ENCODE data around the gene AGK.

The AGK gene

DNA sequence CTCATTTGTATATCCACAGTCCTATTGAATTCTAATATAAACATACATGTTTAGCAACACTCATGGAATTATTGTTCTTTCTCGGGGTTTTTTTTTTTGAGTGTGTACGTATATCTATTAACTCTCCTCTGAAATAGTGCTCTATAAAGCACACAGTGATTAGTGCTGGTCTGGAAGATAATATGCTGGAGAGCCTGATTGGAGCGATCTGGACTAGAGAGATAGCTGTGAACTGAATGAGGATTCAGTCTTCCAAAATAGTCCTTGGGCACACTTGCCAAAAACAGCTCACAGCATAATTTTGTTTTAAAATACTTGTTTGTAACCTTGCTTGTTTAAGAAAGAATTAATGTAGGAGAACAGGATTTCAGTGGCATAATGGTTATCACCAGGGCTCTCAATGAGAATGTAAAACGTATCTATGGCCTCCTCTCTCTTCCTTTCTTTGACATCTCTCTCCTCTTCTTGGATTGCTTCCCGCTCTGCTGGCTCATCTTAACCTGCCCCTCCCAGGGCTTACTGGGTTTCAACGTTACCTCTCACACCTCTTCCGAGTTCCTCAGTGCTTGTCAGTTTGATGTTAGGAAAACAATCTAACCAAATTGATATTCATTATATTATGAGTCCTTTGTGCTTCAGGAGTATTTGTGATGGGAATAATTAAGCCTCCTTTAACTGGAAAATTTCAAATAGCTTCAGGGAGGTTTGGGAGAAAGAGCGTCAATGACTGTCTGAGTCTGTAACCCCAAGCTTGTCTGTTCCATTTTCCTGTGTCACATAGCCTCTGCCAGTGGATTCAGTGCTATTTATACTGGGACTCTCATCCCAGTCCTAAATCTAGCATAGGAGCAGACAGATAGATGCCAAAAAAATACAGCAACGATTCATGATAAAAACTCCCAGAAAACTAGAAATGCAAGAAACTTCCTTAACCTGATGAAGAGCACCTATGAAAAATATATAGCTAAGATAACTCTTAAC, 16.2 kb upstream of the AGK start:
- TF ChIP-seq POLR2AphosphoS5 (IDR thresholded peaks at IDR 0.05; ENCODE audit: low read depth), result no peak
- TF ChIP-seq, protein P1, sequence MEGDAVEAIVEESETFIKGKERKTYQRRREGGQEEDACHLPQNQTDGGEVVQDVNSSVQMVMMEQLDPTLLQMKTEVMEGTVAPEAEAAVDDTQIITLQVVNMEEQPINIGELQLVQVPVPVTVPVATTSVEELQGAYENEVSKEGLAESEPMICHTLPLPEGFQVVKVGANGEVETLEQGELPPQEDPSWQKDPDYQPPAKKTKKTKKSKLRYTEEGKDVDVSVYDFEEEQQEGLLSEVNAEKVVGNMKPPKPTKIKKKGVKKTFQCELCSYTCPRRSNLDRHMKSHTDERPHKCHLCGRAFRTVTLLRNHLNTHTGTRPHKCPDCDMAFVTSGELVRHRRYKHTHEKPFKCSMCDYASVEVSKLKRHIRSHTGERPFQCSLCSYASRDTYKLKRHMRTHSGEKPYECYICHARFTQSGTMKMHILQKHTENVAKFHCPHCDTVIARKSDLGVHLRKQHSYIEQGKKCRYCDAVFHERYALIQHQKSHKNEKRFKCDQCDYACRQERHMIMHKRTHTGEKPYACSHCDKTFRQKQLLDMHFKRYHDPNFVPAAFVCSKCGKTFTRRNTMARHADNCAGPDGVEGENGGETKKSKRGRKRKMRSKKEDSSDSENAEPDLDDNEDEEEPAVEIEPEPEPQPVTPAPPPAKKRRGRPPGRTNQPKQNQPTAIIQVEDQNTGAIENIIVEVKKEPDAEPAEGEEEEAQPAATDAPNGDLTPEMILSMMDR (IDR thresholded peaks at IDR 0.05; ENCODE audit: insufficient read depth, low read length), result no peak
- no peak for TF ChIP-seq GABPA (IDR thresholded peaks at IDR 0.05; ENCODE audit: low read depth)
- no peak for TF ChIP-seq SPI1 (IDR thresholded peaks at IDR 0.05; ENCODE audit: borderline replicate concordance, low read depth)
- TF ChIP-seq, protein P2, sequence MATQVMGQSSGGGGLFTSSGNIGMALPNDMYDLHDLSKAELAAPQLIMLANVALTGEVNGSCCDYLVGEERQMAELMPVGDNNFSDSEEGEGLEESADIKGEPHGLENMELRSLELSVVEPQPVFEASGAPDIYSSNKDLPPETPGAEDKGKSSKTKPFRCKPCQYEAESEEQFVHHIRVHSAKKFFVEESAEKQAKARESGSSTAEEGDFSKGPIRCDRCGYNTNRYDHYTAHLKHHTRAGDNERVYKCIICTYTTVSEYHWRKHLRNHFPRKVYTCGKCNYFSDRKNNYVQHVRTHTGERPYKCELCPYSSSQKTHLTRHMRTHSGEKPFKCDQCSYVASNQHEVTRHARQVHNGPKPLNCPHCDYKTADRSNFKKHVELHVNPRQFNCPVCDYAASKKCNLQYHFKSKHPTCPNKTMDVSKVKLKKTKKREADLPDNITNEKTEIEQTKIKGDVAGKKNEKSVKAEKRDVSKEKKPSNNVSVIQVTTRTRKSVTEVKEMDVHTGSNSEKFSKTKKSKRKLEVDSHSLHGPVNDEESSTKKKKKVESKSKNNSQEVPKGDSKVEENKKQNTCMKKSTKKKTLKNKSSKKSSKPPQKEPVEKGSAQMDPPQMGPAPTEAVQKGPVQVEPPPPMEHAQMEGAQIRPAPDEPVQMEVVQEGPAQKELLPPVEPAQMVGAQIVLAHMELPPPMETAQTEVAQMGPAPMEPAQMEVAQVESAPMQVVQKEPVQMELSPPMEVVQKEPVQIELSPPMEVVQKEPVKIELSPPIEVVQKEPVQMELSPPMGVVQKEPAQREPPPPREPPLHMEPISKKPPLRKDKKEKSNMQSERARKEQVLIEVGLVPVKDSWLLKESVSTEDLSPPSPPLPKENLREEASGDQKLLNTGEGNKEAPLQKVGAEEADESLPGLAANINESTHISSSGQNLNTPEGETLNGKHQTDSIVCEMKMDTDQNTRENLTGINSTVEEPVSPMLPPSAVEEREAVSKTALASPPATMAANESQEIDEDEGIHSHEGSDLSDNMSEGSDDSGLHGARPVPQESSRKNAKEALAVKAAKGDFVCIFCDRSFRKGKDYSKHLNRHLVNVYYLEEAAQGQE (IDR thresholded peaks at IDR 0.05; ENCODE audit: insufficient replicate concordance, low read depth), result no peak
- peaks cover 10% of the 10 kb centered on the region for H3K27me3 ChIP-seq (ENCODE audit: insufficient read depth, poor library complexity, severe bottlenecking)
- DNase-seq (ENCODE audit: low read depth in 1 of 2, low spot score in 1 of 2), result no peak
- H3K27ac ChIP-seq (replicated peaks), result no peak overlapping the region
- no peak overlapping the region for H3K4me3 ChIP-seq (replicated peaks; ENCODE audit: insufficient read depth, low read length)

DNA sequence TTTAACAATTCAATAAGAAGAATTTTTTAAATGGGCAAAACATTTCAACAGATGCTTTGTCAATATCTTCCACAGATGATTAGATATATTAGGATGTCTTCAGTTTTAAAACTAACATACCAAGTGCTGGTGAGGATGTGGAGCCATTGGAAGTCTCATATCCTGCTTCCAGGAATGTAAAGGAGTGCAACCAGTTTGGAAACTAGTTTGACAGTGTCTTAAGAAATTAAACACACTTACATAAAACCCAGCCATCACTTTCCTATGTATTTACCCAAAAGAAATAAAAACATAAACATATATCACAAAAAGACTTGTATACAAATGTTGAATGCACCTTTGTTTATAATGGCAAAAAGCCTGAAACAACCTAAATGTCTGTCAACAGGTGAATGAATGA, 13.3 kb upstream of the AGK start:
- TF ChIP-seq POLR2AphosphoS5 (IDR thresholded peaks at IDR 0.05; ENCODE audit: low read depth) (no peak), SPI1 (IDR thresholded peaks at IDR 0.05; ENCODE audit: borderline replicate concordance, low read depth) (no peak), GABPA (IDR thresholded peaks at IDR 0.05; ENCODE audit: low read depth) (no peak)
- TF ChIP-seq, protein P1 (IDR thresholded peaks at IDR 0.05; ENCODE audit: insufficient read depth, low read length), result no peak
- no peak overlapping the region for H3K27ac ChIP-seq (replicated peaks)
- DNase-seq (ENCODE audit: low read depth in 1 of 2, low spot score in 1 of 2), result no peak

DNA sequence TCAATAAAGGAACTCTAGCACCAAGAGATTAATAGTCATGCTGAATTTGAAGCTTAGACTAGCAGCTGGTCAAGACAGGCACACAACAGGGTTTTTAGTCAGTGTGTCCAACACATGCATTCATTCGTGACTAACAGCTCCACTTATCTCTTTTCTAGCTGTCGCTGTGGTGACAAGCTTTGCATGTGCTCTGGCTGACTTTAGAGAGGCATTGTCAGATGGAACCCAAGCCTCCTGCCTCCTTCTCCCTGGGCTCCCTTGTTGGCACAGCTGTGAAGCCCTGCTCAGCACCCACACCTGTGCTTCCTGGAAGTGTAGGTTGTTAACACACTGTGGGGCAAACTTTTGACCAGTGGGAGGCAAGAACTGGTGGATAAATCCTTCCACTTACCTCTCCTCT, 9.8 kb upstream of the AGK start:
- H3K4me3 ChIP-seq (replicated peaks; ENCODE audit: insufficient read depth, low read length), result no peak overlapping the region
- H3K27ac ChIP-seq (replicated peaks), result no peak overlapping the region
- TF ChIP-seq GABPA (IDR thresholded peaks at IDR 0.05; ENCODE audit: low read depth), result no peak
- TF ChIP-seq, protein P1 (IDR thresholded peaks at IDR 0.05; ENCODE audit: insufficient read depth, low read length), result no peak
- no peak for TF ChIP-seq SPI1 (IDR thresholded peaks at IDR 0.05; ENCODE audit: borderline replicate concordance, low read depth)
- TF ChIP-seq POLR2AphosphoS5 (IDR thresholded peaks at IDR 0.05; ENCODE audit: low read depth), result no peak
- TF ChIP-seq, protein P2 (IDR thresholded peaks at IDR 0.05; ENCODE audit: insufficient replicate concordance, low read depth), result no peak
- no peak for DNase-seq (ENCODE audit: low read depth in 1 of 2, low spot score in 1 of 2)
- H3K27me3 ChIP-seq (ENCODE audit: insufficient read depth, poor library complexity, severe bottlenecking), result peaks cover 9% of the 10 kb centered on the region

More for the DNA sequence above, 13.3 kb upstream of the AGK start:
- Histone ChIP-seq H3K4me3 (replicated peaks; ENCODE audit: insufficient read depth, low read length) (no peak overlapping the region), H3K27me3 (ENCODE audit: insufficient read depth, poor library complexity, severe bottlenecking) (peaks cover 15% of the 10 kb centered on the region)

Measured in HL-60 (cell line).